ENCODE results near the gene CCDC170. TPM values are rescaled to one million over a fixed set of nuclear protein-coding genes. Genes with fewer than 3 reads are reported as not detected.
"Not testable (repeated sequence)": the region's sequence is repeated elsewhere in the genome, so short reads cannot be mapped to it uniquely, and the experiment has no call there.

CCDC170 gene
- not detected in 2 replicates for total RNA-seq (2014; rRNA removed; shearing (Covaris generic))

GRCh38 chr6:151493804-151494234, at the start of gene CCDC170:
CCDC170 (plus strand) TSS chr6:151494017; CDS start chr6:151494129, 112 bp downstream.
- no peak for DNase-seq (ENCODE audit: low spot score)

GRCh38 chr6:151445482-151445881, 48.3 kb upstream of the CCDC170 start:
- DNase-seq (ENCODE audit: low spot score): no peak

- DNase-seq (ENCODE audit: low spot score): no peak
These were observed 46.6 kb upstream of the CCDC170 start for GRCh38 chr6:151447237-151447636.

GRCh38 chr6:151448623-151449022, 45.2 kb upstream of the CCDC170 start:
- DNase-seq (ENCODE audit: low spot score): no peak

- DNase-seq (ENCODE audit: low spot score): not testable (repeated sequence)
These were observed 42.9 kb upstream of the CCDC170 start for GRCh38 chr6:151450928-151451327.

- no peak for DNase-seq (ENCODE audit: low spot score)
These were observed 42.3 kb upstream of the CCDC170 start for GRCh38 chr6:151451417-151451949.

GRCh38 chr6:151451950-151452749, 41.7 kb upstream of the CCDC170 start, which contains the start of gene RMND1:
RMND1 (minus strand) TSS chr6:151452126; CDS start chr6:151445811, 6,315 bp downstream.
- peak; percentile 98 for DNase-seq (ENCODE audit: low spot score)

GRCh38 chr6:151452750-151453427, 40.9 kb upstream of the CCDC170 start:
- DNase-seq (ENCODE audit: low spot score): no peak

- not testable (repeated sequence) for DNase-seq (ENCODE audit: low spot score)
These were observed 37.9 kb upstream of the CCDC170 start for GRCh38 chr6:151455751-151456398.

- DNase-seq (ENCODE audit: low spot score): no peak
These were observed 32.1 kb upstream of the CCDC170 start for GRCh38 chr6:151461673-151462072.

- no peak for DNase-seq (ENCODE audit: low spot score)
These were observed 29.1 kb upstream of the CCDC170 start for GRCh38 chr6:151464702-151465101.

GRCh38 chr6:151475653-151476523, 17.9 kb upstream of the CCDC170 start:
- DNase-seq (ENCODE audit: low spot score): peak; percentile 9

GRCh38 chr6:151477726-151478125, 16.1 kb upstream of the CCDC170 start:
- no peak for DNase-seq (ENCODE audit: low spot score)

- DNase-seq (ENCODE audit: low spot score): no peak
These were observed 15.1 kb upstream of the CCDC170 start for GRCh38 chr6:151478670-151479069.

- no peak for DNase-seq (ENCODE audit: low spot score)
These were observed 12.0 kb upstream of the CCDC170 start for GRCh38 chr6:151481786-151482185.

- DNase-seq (ENCODE audit: low spot score): no peak
These were observed 11.5 kb upstream of the CCDC170 start for GRCh38 chr6:151482290-151482689.

GRCh38 chr6:151483994-151484393, 9.8 kb upstream of the CCDC170 start:
- DNase-seq (ENCODE audit: low spot score): no peak

GRCh38 chr6:151488226-151488625, 5.6 kb upstream of the CCDC170 start:
- DNase-seq (ENCODE audit: low spot score): no peak

GRCh38 chr6:151490996-151491395, 2.8 kb upstream of the CCDC170 start:
- DNase-seq (ENCODE audit: low spot score): no peak

- no peak for DNase-seq (ENCODE audit: low spot score)
These were observed 535 bp upstream of the CCDC170 start for GRCh38 chr6:151493161-151493803.
